ENCODE data around the gene VASN. TPM values are rescaled to one million over a fixed set of nuclear protein-coding genes. Genes with fewer than 3 reads are reported as not detected.

VASN gene
- total and polyA plus RNA-seq, 10 of the 15 experiments (the other 5 are each of a cell fraction or from before 2014, with no cell fraction given): 0.02 to 0.19 (median 0.14) TPM; not detected in 6

DNA sequence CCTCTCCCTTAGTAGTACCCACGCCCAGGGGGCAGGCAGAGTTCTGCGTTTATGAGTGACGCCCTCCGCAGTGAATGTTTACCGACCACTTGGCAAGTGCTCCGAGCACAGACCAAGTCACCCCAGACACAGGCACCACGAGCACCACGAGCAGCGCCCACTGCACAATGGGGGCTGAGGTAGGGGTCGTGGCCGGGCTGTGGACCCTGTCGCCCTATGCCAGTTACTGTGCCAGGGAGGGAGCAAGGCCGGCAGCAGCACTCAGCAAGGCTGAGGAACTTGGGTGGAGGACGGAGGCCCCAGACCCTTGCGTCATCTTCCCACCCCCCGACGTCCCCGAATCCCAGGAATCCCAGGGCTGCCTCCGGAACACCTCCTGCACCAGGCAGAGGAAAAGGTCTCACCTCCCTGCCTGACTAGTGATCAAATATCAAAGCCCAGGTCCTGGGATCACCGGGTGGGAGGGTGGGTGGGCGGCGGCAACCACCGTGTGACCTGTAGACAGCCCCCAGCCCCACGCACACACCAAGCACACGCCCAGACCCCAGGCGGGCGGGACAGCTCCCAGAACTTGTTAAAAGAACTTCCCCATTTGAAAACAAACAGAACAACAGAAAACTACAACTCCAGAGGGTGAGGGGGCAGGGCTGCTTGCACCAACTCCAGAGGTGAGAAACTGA, 5.4 kb downstream of the VASN start:
- no peaks in the 10 kb centered on the region for H3K79me2 ChIP-seq (ENCODE audit: control insufficient read depth, insufficient read depth, low read length)
- H3K4me1 ChIP-seq (ENCODE audit: control insufficient read depth, insufficient read depth, low read length): no peaks in the 10 kb centered on the region
- intact Hi-C loops (cut with micrococcal nuclease; ENCODE audit: unreplicated experiment) (no loop called here), in situ Hi-C loops (cut with MboI) (no loop called here)
- ChIA-PET SMC1A (ENCODE audit: uncharacterized antibody, unreplicated experiment) (no interaction called here), CTCF (interaction anchor here (0.6 kb wide), 1 partner anchor 88 kb away, joined by 3 read pairs; no protein-coding TSS in a partner anchor), RAD21 (ENCODE audit: unreplicated experiment) (no interaction called here), POLR2A (no interaction called here)
- 93% methylated on average over 25 of the region's 27 CpGs for WGBS (ENCODE audit: insufficient coverage, insufficient replicate concordance, low lambda C conversion rate, missing lambda C conversion rate)
- no peak overlapping the region for H3K4me2 ChIP-seq (ENCODE audit: control insufficient read depth, insufficient read depth)
- BruUV-seq (replicated peaks): no TSS peak
- no peak overlapping the region for H3K9ac ChIP-seq (ENCODE audit: control insufficient read depth, insufficient read depth, low read length)
- H2AFZ ChIP-seq (ENCODE audit: control insufficient read depth, low read depth, low read length): no peak overlapping the region
- no peaks in the 10 kb centered on the region for H3K27me3 ChIP-seq (replicated peaks in 1 of 2; ENCODE audit: control insufficient read depth in 2 of 2, insufficient read depth in 2 of 2, low read length in 1 of 2)
- peaks cover 5% of the 10 kb centered on the region for H4K20me1 ChIP-seq (ENCODE audit: control insufficient read depth, insufficient read depth)
- H3K4me3 ChIP-seq: no peak overlapping the region
- FAIRE-seq (no peak), DNase-seq (ENCODE audit: low read depth, low spot score) (no peak), ATAC-seq (no peak)
- peaks cover 0 to 2% of the 10 kb centered on the region in 2 experiments; a peak in 1 of 4 replicates for H3K36me3 ChIP-seq (ENCODE audit: control insufficient read depth in 2 of 2, insufficient read depth in 2 of 2, low read length in 1 of 2)
- H3K9me3 ChIP-seq (replicated peaks; ENCODE audit: control insufficient read depth, insufficient read depth, low read length): no peaks in the 10 kb centered on the region
- H3K27ac ChIP-seq (ENCODE audit: control insufficient read depth, insufficient read depth): no peak overlapping the region
- TF ChIP-seq IRF4 (IDR thresholded peaks at IDR 0.05; ENCODE audit: low read depth, low read length): no peak
- no peak for TF ChIP-seq TCF3 (IDR thresholded peaks at IDR 0.05; ENCODE audit: borderline replicate concordance, insufficient read depth, low read depth, low read length)
- TF ChIP-seq ZBED1 (IDR thresholded peaks at IDR 0.05; ENCODE audit: borderline replicate concordance): no peak
- TF ChIP-seq GATAD2B (conservative IDR thresholded peaks at IDR 0.05; ENCODE audit: low read depth): no peak
- no peak for TF ChIP-seq SUPT20H (IDR thresholded peaks at IDR 0.05; ENCODE audit: borderline replicate concordance, control insufficient read depth, low read depth, low read length)
- no peak for TF ChIP-seq PML (IDR thresholded peaks at IDR 0.05; ENCODE audit: low read length)
- no peak for TF ChIP-seq SMAD1 (IDR thresholded peaks at IDR 0.05; ENCODE audit: low read depth, partially characterized antibody)
- TF ChIP-seq SIN3A (IDR thresholded peaks at IDR 0.05; ENCODE audit: low read depth, low read length): no peak
- TF ChIP-seq, protein P1, sequence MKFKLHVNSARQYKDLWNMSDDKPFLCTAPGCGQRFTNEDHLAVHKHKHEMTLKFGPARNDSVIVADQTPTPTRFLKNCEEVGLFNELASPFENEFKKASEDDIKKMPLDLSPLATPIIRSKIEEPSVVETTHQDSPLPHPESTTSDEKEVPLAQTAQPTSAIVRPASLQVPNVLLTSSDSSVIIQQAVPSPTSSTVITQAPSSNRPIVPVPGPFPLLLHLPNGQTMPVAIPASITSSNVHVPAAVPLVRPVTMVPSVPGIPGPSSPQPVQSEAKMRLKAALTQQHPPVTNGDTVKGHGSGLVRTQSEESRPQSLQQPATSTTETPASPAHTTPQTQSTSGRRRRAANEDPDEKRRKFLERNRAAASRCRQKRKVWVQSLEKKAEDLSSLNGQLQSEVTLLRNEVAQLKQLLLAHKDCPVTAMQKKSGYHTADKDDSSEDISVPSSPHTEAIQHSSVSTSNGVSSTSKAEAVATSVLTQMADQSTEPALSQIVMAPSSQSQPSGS (IDR thresholded peaks at IDR 0.05; ENCODE audit: low read length): no peak
- no peak for TF ChIP-seq POLR2A (IDR thresholded peaks at IDR 0.05; ENCODE audit: low read depth, low read length)
- TF ChIP-seq, protein P2, sequence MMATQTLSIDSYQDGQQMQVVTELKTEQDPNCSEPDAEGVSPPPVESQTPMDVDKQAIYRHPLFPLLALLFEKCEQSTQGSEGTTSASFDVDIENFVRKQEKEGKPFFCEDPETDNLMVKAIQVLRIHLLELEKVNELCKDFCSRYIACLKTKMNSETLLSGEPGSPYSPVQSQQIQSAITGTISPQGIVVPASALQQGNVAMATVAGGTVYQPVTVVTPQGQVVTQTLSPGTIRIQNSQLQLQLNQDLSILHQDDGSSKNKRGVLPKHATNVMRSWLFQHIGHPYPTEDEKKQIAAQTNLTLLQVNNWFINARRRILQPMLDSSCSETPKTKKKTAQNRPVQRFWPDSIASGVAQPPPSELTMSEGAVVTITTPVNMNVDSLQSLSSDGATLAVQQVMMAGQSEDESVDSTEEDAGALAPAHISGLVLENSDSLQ (IDR thresholded peaks at IDR 0.05): no peak
- TF ChIP-seq MYB (IDR thresholded peaks at IDR 0.05; ENCODE audit: borderline replicate concordance, low read depth, low read length): no peak
- TF ChIP-seq RUNX3 (IDR thresholded peaks at IDR 0.05; ENCODE audit: low read length): no peak
- TF ChIP-seq, protein P3, sequence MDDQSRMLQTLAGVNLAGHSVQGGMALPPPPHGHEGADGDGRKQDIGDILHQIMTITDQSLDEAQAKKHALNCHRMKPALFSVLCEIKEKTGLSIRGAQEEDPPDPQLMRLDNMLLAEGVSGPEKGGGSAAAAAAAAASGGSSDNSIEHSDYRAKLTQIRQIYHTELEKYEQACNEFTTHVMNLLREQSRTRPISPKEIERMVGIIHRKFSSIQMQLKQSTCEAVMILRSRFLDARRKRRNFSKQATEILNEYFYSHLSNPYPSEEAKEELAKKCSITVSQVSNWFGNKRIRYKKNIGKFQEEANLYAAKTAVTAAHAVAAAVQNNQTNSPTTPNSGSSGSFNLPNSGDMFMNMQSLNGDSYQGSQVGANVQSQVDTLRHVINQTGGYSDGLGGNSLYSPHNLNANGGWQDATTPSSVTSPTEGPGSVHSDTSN (IDR thresholded peaks at IDR 0.05; ENCODE audit: insufficient replicate concordance, low read depth, low read length): no peak
- TF ChIP-seq, protein P4, sequence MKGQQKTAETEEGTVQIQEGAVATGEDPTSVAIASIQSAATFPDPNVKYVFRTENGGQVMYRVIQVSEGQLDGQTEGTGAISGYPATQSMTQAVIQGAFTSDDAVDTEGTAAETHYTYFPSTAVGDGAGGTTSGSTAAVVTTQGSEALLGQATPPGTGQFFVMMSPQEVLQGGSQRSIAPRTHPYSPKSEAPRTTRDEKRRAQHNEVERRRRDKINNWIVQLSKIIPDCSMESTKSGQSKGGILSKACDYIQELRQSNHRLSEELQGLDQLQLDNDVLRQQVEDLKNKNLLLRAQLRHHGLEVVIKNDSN (IDR thresholded peaks at IDR 0.05; ENCODE audit: borderline replicate concordance, extremely low read length, insufficient read depth, low read depth, low read length): no peak
- no peak for TF ChIP-seq SIX5 (IDR thresholded peaks at IDR 0.05; ENCODE audit: low read depth, low read length, severe bottlenecking)
- TF ChIP-seq, protein P5, sequence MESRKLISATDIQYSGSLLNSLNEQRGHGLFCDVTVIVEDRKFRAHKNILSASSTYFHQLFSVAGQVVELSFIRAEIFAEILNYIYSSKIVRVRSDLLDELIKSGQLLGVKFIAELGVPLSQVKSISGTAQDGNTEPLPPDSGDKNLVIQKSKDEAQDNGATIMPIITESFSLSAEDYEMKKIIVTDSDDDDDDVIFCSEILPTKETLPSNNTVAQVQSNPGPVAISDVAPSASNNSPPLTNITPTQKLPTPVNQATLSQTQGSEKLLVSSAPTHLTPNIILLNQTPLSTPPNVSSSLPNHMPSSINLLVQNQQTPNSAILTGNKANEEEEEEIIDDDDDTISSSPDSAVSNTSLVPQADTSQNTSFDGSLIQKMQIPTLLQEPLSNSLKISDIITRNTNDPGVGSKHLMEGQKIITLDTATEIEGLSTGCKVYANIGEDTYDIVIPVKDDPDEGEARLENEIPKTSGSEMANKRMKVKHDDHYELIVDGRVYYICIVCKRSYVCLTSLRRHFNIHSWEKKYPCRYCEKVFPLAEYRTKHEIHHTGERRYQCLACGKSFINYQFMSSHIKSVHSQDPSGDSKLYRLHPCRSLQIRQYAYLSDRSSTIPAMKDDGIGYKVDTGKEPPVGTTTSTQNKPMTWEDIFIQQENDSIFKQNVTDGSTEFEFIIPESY (IDR thresholded peaks at IDR 0.05): no peak
- no peak for TF ChIP-seq SP1 (IDR thresholded peaks at IDR 0.05; ENCODE audit: low read depth, low read length)
- no peak for TF ChIP-seq NFIC (IDR thresholded peaks at IDR 0.05; ENCODE audit: low read depth, low read length)

All from GM12878 (cell line).